Endothelial cell of umbilical vein (primary cell): ENCODE data around the gene WSB1.

ENCODE experiments used
- EZH2 ChIP-seq: IDR thresholded peaks from 2 replicates; pipeline ENCODE4 v1.6.1; 2012; ENCODE audit warnings: borderline replicate concordance, low read depth, mild to moderate bottlenecking, moderate library complexity, low read length, inconsistent platforms; ENCODE audit not compliant: severe bottlenecking
- FOS ChIP-seq: IDR thresholded peaks from 2 replicates; pipeline ENCODE4 v1.6.1; 2011; ENCODE audit warnings: mild to moderate bottlenecking, low read length, moderate library complexity, borderline replicate concordance; ENCODE audit not compliant: insufficient read depth
- GATA2 ChIP-seq: IDR thresholded peaks from 2 replicates; pipeline ENCODE4 v1.7.0; 2011; ENCODE audit warnings: low read depth, mild to moderate bottlenecking, moderate library complexity, mixed read lengths, low read length; ENCODE audit not compliant: insufficient read length, insufficient read depth
- JUN ChIP-seq: IDR thresholded peaks from 2 replicates; pipeline ENCODE4 v1.6.1; 2011; ENCODE audit warnings: borderline replicate concordance, low read depth; ENCODE audit not compliant: insufficient read length, insufficient read depth
- MYC ChIP-seq: IDR thresholded peaks from one replicate; pipeline ENCODE4 v1.6.1; 2011; ENCODE audit warnings: mild to moderate bottlenecking, low read depth, low read length
- POLR2A ChIP-seq: IDR thresholded peaks from 2 replicates; pipeline ENCODE4 v1.6.1; 2012; ENCODE audit warnings: low read depth, mild to moderate bottlenecking, control low read depth, low read length
- POLR2AphosphoS5 ChIP-seq: IDR thresholded peaks from 2 replicates; pipeline ENCODE4 v1.6.1; 2012; ENCODE audit warnings: low read depth, mild to moderate bottlenecking, control low read depth, low read length, moderate library complexity; ENCODE audit not compliant: insufficient read depth
- TF ChIP-seq, protein P1 (sequence below), 2 donors: IDR thresholded peaks; 1 replicate in 1 of 2; 2 replicates in 1 of 2; pipeline ENCODE4 v1.5.1; 2011; ENCODE audit warnings: low read length in 2 of 2, mild to moderate bottlenecking in 2 of 2, moderate library complexity in 2 of 2, control low read depth in 1 of 2, inconsistent platforms in 1 of 2, low read depth in 1 of 2; ENCODE audit not compliant: insufficient read depth in 1 of 2; ENCODE audit errors: extremely low read depth in 1 of 2
- TF ChIP-seq, protein P2 (sequence below): IDR thresholded peaks from 2 replicates; pipeline ENCODE4 v1.6.1; 2011; ENCODE audit not compliant: insufficient read depth, insufficient read length

DNA sequence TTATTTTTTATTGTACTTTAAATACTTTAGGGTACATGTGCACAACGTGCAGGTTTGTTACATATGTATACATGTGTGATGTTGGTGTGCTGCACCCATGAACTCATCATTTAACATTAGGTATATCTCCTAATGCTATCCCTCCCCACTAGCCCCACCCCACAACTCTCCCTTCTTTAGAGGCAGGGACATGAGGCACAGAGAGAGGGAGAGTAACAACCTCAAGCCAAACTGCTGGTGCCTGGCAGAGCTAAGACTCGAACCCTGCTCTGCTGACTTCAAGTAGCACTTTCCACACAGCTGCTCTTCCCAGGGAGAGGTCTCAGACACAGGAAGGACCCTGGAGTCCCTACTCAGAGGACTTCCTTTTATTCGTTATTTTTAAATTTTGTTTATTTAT is 69.4 kb downstream of the WSB1 start:
- TF ChIP-seq POLR2A (no peak), GATA2 (no peak), JUN (no peak), FOS (no peak), EZH2 (no peak), MYC (no peak), POLR2AphosphoS5 (no peak)
- TF ChIP-seq, protein P1, sequence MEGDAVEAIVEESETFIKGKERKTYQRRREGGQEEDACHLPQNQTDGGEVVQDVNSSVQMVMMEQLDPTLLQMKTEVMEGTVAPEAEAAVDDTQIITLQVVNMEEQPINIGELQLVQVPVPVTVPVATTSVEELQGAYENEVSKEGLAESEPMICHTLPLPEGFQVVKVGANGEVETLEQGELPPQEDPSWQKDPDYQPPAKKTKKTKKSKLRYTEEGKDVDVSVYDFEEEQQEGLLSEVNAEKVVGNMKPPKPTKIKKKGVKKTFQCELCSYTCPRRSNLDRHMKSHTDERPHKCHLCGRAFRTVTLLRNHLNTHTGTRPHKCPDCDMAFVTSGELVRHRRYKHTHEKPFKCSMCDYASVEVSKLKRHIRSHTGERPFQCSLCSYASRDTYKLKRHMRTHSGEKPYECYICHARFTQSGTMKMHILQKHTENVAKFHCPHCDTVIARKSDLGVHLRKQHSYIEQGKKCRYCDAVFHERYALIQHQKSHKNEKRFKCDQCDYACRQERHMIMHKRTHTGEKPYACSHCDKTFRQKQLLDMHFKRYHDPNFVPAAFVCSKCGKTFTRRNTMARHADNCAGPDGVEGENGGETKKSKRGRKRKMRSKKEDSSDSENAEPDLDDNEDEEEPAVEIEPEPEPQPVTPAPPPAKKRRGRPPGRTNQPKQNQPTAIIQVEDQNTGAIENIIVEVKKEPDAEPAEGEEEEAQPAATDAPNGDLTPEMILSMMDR (IDR thresholded peaks at IDR 0.05; ENCODE audit: extremely low read depth in 1 of 2, insufficient read depth in 1 of 2, low read depth in 1 of 2, low read length in 2 of 2) = no peak
- TF ChIP-seq, protein P2, sequence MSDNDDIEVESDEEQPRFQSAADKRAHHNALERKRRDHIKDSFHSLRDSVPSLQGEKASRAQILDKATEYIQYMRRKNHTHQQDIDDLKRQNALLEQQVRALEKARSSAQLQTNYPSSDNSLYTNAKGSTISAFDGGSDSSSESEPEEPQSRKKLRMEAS = no peak
